Measurements from ENCODE around the gene MRPL24. TPM values are rescaled to one million over a fixed set of nuclear protein-coding genes. Genes with fewer than 3 reads are reported as not detected.
A peak's percentile ranks its signal among the peaks of the same experiment; 100 is the strongest.

The MRPL24 gene
- total and polyA plus RNA-seq, 2 of the 8 experiments (the other 6 are each of a cell fraction or from before 2014, with no cell fraction given): 29.7 to 35.2 TPM

- Histone ChIP-seq H2AK5ac (ENCODE audit: low read depth, low read length) (no peak overlapping the region), H3K4me2 (ENCODE audit: insufficient read depth in 1 of 2, low read depth in 2 of 2, low read length in 2 of 2) (peak overlapping the region; percentile 65 to 97), H3K79me1 (ENCODE audit: low read depth, low read length) (peaks cover 6% of the 10 kb centered on the region), H3K36me3 (ENCODE audit: control insufficient read depth in 2 of 4, insufficient read depth in 4 of 4, low read length in 3 of 4) (peaks cover 16 to 31% (median 30%) of the 10 kb centered on the region in 4 experiments), H3K14ac (ENCODE audit: insufficient read length) (no peak overlapping the region), H2BK15ac (ENCODE audit: low read length) (no peak overlapping the region), H4K5ac (ENCODE audit: insufficient read length, low read depth, low read length) (no peak overlapping the region), H2BK12ac (ENCODE audit: low read depth, low read length) (no peak overlapping the region), H3K4me1 (replicated peaks in 1 of 4; ENCODE audit: control insufficient read depth in 3 of 4, insufficient read depth in 4 of 4, low read length in 3 of 4) (peaks cover 0 to 23% (median 18%) of the 10 kb centered on the region in 4 experiments; a peak in 6 of 7 replicates), H3K27ac (ENCODE audit: low read depth, low read length) (no peak overlapping the region), H2BK5ac (ENCODE audit: low read depth, low read length) (no peak overlapping the region), H3K4me3 (ENCODE audit: extremely low read depth in 1 of 4, insufficient read depth in 2 of 4, low read depth in 3 of 4, low read length in 4 of 4) (peak overlapping the region in 3 of 4 experiments; percentile 24 to 92 (median 43); a peak in 6 of 8 replicates), H3K79me2 (ENCODE audit: control insufficient read depth in 1 of 2, insufficient read depth in 2 of 2, low read length in 2 of 2) (peaks cover 22 to 75% of the 10 kb centered on the region in 2 experiments), H3K9ac (replicated peaks in 1 of 4; ENCODE audit: extremely low read depth in 1 of 4, low read depth in 3 of 4, low read length in 3 of 4) (no peak overlapping the region), H4K8ac (ENCODE audit: extremely low read depth, insufficient read depth, low read length) (peak overlapping the region; percentile 53; the same call in 1 of the 2 replicates), H3K18ac (ENCODE audit: extremely low read depth, low read length) (no peak overlapping the region), H3K23ac (ENCODE audit: insufficient read length) (no peak overlapping the region), H2AFZ (ENCODE audit: low read length) (no peak overlapping the region), H3K27me3 (replicated peaks in 1 of 4; ENCODE audit: control insufficient read depth in 3 of 4, extremely low read depth in 1 of 4, insufficient read depth in 3 of 4, low read length in 3 of 4) (no peaks in the 10 kb centered on the region), H3K9me3 (ENCODE audit: insufficient read depth in 2 of 2, low read depth in 1 of 2, low read length in 1 of 2) (no peaks in the 10 kb centered on the region), H3K4ac (replicated peaks; ENCODE audit: insufficient read length, low read depth, low read length) (no peak overlapping the region), H4K91ac (replicated peaks; ENCODE audit: insufficient read length, low read length) (no peak overlapping the region), H4K20me1 (replicated peaks in 1 of 2; ENCODE audit: control insufficient read depth in 1 of 2, insufficient read depth in 2 of 2, low read length in 2 of 2) (peaks cover 22 to 34% of the 10 kb centered on the region in 2 experiments), H2BK120ac (replicated peaks; ENCODE audit: low read depth, low read length) (no peak overlapping the region), H3K23me2 (ENCODE audit: low read depth, low read length) (peaks cover 8% of the 10 kb centered on the region), H2BK20ac (ENCODE audit: low read length) (no peak overlapping the region), H3K56ac (replicated peaks; ENCODE audit: insufficient read length, low read depth, low read length) (no peak overlapping the region)
- FAIRE-seq (no peak), DNase-seq (ENCODE audit: low read depth in 1 of 2, low spot score in 2 of 2) (peak in 1 of 2 experiments; percentile 88)
- POLR2A ChIA-PET (ENCODE audit: partially characterized antibody): interaction anchor here (0.7 to 13.3 kb wide), 16 partner anchors 9 to 198 kb away, joined by 3 to 214 read pairs (median 11); partner anchors contain the start of genes CRABP2, HDGF, MRPL24 and NES
- CTCF ChIA-PET (ENCODE audit: partially characterized antibody): interaction anchor here (0.6 to 65.2 kb wide), 60 partner anchors 10 to 226 kb away, joined by 3 to 4284 read pairs (median 7); partner anchors contain the start of genes CRABP2, GPATCH4, HAPLN2 and HDGF
- 26% methylated on average over 18 of the region's 18 CpGs; no CpG with 5 or more reads in 1 of the 2 experiments for WGBS, 2 experiments (ENCODE audit: extremely low coverage in 1 of 2, insufficient coverage in 1 of 2, insufficient read length in 1 of 2, insufficient replicate concordance in 2 of 2, low coverage in 1 of 2, low lambda C conversion rate in 2 of 2, missing lambda C conversion rate in 1 of 2)
- no peak for TF ChIP-seq TCF12 (IDR thresholded peaks at IDR 0.05; ENCODE audit: low read depth, low read length)
- peak in 1 of 2 experiments; percentile 84; a peak in 2 of 4 replicates for TF ChIP-seq SIN3A (conservative IDR thresholded peaks at IDR 0.05 in 1 of 2, IDR thresholded peaks at IDR 0.05 in 1 of 2; ENCODE audit: low read depth in 1 of 2, low read length in 2 of 2)
- TF ChIP-seq EGR1 (IDR thresholded peaks at IDR 0.05; ENCODE audit: borderline replicate concordance, low read depth, low read length): no peak
- TF ChIP-seq RAD21 (IDR thresholded peaks at IDR 0.05 in 1 of 2, conservative IDR thresholded peaks at IDR 0.05 in 1 of 2; ENCODE audit: low read depth in 2 of 2, low read length in 2 of 2): peak; percentile 96 to 98
- TF ChIP-seq MAX (IDR thresholded peaks at IDR 0.05): peak; percentile 60; the same call in 1 of the 2 replicates
- TF ChIP-seq CTCF (IDR thresholded peaks at IDR 0.05; ENCODE audit: control extremely low read depth in 1 of 3, insufficient read depth in 1 of 3, low read depth in 1 of 3, low read length in 3 of 3): peak; percentile 97 to 99 (median 98)
- no peak for TF ChIP-seq MAFK (IDR thresholded peaks at IDR 0.05; ENCODE audit: low read depth, low read length)
- TF ChIP-seq SAP30 (IDR thresholded peaks at IDR 0.05; ENCODE audit: insufficient read depth, insufficient replicate concordance, low read length): peak; percentile 81
Measured at GRCh38 chr1:156725683-156726280, 15.1 kb downstream of the MRPL24 start.

Measured in H1 (cell line).